Measurements from ENCODE around the gene CNFN.

CNFN gene

GRCh38 chr19:42409477-42409876 is 19.4 kb upstream of the CNFN start:
- no peaks in the 10 kb centered on the region for H3K27me3 ChIP-seq (ENCODE audit: control insufficient read depth, low read length)
- TF ChIP-seq CTCF (IDR thresholded peaks at IDR 0.05; ENCODE audit: low read depth, low read length, poor library complexity, severe bottlenecking) (no peak), EZH2phosphoT487 (IDR thresholded peaks at IDR 0.05; ENCODE audit: borderline replicate concordance, low read length) (no peak)
- H3K36me3 ChIP-seq (ENCODE audit: control insufficient read depth, low read length) = peaks cover 49% of the 10 kb centered on the region
- no peaks in the 10 kb centered on the region for H3K9me2 ChIP-seq (replicated peaks; ENCODE audit: control insufficient read depth, low read length)
- H3F3A ChIP-seq (ENCODE audit: control insufficient read depth, insufficient read depth) = no peaks in the 10 kb centered on the region
- H3K9me3 ChIP-seq (ENCODE audit: control insufficient read depth, insufficient read depth, low read length) = no peaks in the 10 kb centered on the region
- H3K4me2 ChIP-seq (ENCODE audit: low read length) = no peak overlapping the region
- H3K4me3 ChIP-seq (ENCODE audit: low read length) = no peak overlapping the region
- H3K79me2 ChIP-seq (ENCODE audit: control insufficient read depth, low read length) = no peaks in the 10 kb centered on the region; the same call in 1 of the 2 replicates
- no peak overlapping the region for H3K27ac ChIP-seq (ENCODE audit: low read depth, low read length)
- H4K20me1 ChIP-seq (ENCODE audit: control insufficient read depth, insufficient read depth, low read depth, low read length) = no peaks in the 10 kb centered on the region
- H3K4me1 ChIP-seq (ENCODE audit: control insufficient read depth, low read length) = no peaks in the 10 kb centered on the region

- peaks cover 48% of the 10 kb centered on the region for H3K36me3 ChIP-seq (ENCODE audit: control insufficient read depth, low read length)
- no peak overlapping the region for H3K27ac ChIP-seq (ENCODE audit: low read depth, low read length)
- H3K27me3 ChIP-seq (ENCODE audit: control insufficient read depth, low read length) = no peaks in the 10 kb centered on the region
- no peaks in the 10 kb centered on the region; the same call in 1 of the 2 replicates for H3F3A ChIP-seq (ENCODE audit: control insufficient read depth, insufficient read depth)
- H3K9me2 ChIP-seq (replicated peaks; ENCODE audit: control insufficient read depth, low read length) = no peaks in the 10 kb centered on the region
- no peaks in the 10 kb centered on the region for H3K9me3 ChIP-seq (ENCODE audit: control insufficient read depth, insufficient read depth, low read length)
- H3K79me2 ChIP-seq (ENCODE audit: control insufficient read depth, low read length) = no peaks in the 10 kb centered on the region; the same call in 1 of the 2 replicates
- H4K20me1 ChIP-seq (ENCODE audit: control insufficient read depth, insufficient read depth, low read depth, low read length) = no peaks in the 10 kb centered on the region
- TF ChIP-seq EZH2phosphoT487 (IDR thresholded peaks at IDR 0.05; ENCODE audit: borderline replicate concordance, low read length) (no peak), CTCF (IDR thresholded peaks at IDR 0.05; ENCODE audit: low read depth, low read length, poor library complexity, severe bottlenecking) (no peak)
- no peaks in the 10 kb centered on the region for H3K4me1 ChIP-seq (ENCODE audit: control insufficient read depth, low read length)
- no peak overlapping the region for H3K4me3 ChIP-seq (ENCODE audit: low read length)
- no peak overlapping the region for H3K4me2 ChIP-seq (ENCODE audit: low read length)
Observed at GRCh38 chr19:42407816-42408175, 17.7 kb upstream of the CNFN start.

- Histone ChIP-seq H3K79me2 (ENCODE audit: control insufficient read depth, low read length) (no peaks in the 10 kb centered on the region; the same call in 1 of the 2 replicates), H3K4me3 (ENCODE audit: low read length) (no peak overlapping the region), H3K4me2 (ENCODE audit: low read length) (no peak overlapping the region), H3K9me2 (replicated peaks; ENCODE audit: control insufficient read depth, low read length) (no peaks in the 10 kb centered on the region), H4K20me1 (ENCODE audit: control insufficient read depth, insufficient read depth, low read depth, low read length) (no peaks in the 10 kb centered on the region), H3K27me3 (ENCODE audit: control insufficient read depth, low read length) (no peaks in the 10 kb centered on the region), H3K4me1 (ENCODE audit: control insufficient read depth, low read length) (peaks cover under 1% of the 10 kb centered on the region; the same call in 1 of the 2 replicates), H3K9me3 (ENCODE audit: control insufficient read depth, insufficient read depth, low read length) (no peaks in the 10 kb centered on the region), H3K36me3 (ENCODE audit: control insufficient read depth, low read length) (peaks cover 50% of the 10 kb centered on the region), H3K27ac (ENCODE audit: low read depth, low read length) (no peak overlapping the region), H3F3A (ENCODE audit: control insufficient read depth, insufficient read depth) (no peaks in the 10 kb centered on the region; the same call in 1 of the 2 replicates)
- TF ChIP-seq EZH2phosphoT487 (IDR thresholded peaks at IDR 0.05; ENCODE audit: borderline replicate concordance, low read length) (no peak), CTCF (IDR thresholded peaks at IDR 0.05; ENCODE audit: low read depth, low read length, poor library complexity, severe bottlenecking) (no peak)
Observed at GRCh38 chr19:42407085-42407815, 17.2 kb upstream of the CNFN start.
